CD4-positive, alpha-beta T cell (primary cell): ENCODE data around the gene MBNL3. TPM values are rescaled to one million over a fixed set of nuclear protein-coding genes. Genes with fewer than 3 reads are reported as not detected.

Experiments
- ATAC-seq: fragments of 200-7000 bp; cut with Tn5 transposase; one replicate; pipeline ENCODE4 v1.10.0; 2022; ENCODE audit warnings: mild to moderate bottlenecking; ENCODE audit not compliant: poor library complexity
- CTCF ChIA-PET: fragments of 350-600 bp; sonication (Branson Sonifier 250); formaldehyde crosslinking; loops from one replicate; lab custom pipeline; 2021; ENCODE audit warnings: antibody characterized with exemption, inconsistent platforms; lab: Charles Lee
- POLR2A ChIA-PET: fragments of 350-600 bp; sonication (Branson Sonifier 250); formaldehyde crosslinking; loops from one replicate; lab custom pipeline; 2021; ENCODE audit warnings: antibody characterized with exemption, inconsistent platforms; lab: Charles Lee
- DNase-seq, 14 experiments: peaks; one replicate each; pipeline ENCODE4 v3.0.0-alpha.2; 2013 to 2020; ENCODE audit warnings: mixed read lengths in 2 of 14
- H3K27ac ChIP-seq, 2 donors: one replicate each; pipeline versions ENCODE4 v1.5.1 to v1.7.0; 2013; ENCODE audit warnings: low read length in 2 of 2, low read depth in 1 of 2, mild to moderate bottlenecking in 1 of 2
- H3K27me3 ChIP-seq, 2 experiments: 1 replicate in 1 of 2; 2 replicates in 1 of 2; pipeline versions ENCODE4 v1.6.1 to v1.7.0; 2013; ENCODE audit warnings: low read length in 2 of 2, control low read depth in 1 of 2, mild to moderate bottlenecking in 1 of 2, moderate library complexity in 1 of 2; ENCODE audit not compliant: insufficient read depth in 2 of 2, control insufficient read depth in 1 of 2
- H3K36me3 ChIP-seq: one replicate; pipeline ENCODE4 v1.6.1; 2013; ENCODE audit warnings: low read length, control low read depth; ENCODE audit not compliant: insufficient read depth
- H3K4me1 ChIP-seq: one replicate; pipeline ENCODE4 v1.6.1; 2013; ENCODE audit warnings: low read length, control low read depth; ENCODE audit not compliant: insufficient read depth
- H3K4me3 ChIP-seq: one replicate; pipeline ENCODE4 v1.5.1; 2013; ENCODE audit warnings: mild to moderate bottlenecking, low read length, moderate library complexity
- H3K9me3 ChIP-seq, 2 experiments: 1 replicate in 1 of 2; 2 replicates in 1 of 2; pipeline versions ENCODE4 v1.6.1 to v1.7.0; 2013; ENCODE audit warnings: low read length in 2 of 2, mild to moderate bottlenecking in 2 of 2, control low read depth in 1 of 2, moderate library complexity in 1 of 2; ENCODE audit not compliant: control insufficient read depth in 1 of 2, insufficient read depth in 1 of 2
- H3K27ac Mint-ChIP-seq: one replicate; pipeline ENCODE4 v1.8.0; 2020; ENCODE audit warnings: mixed read lengths
- H3K27me3 Mint-ChIP-seq: one replicate; pipeline ENCODE4 v1.8.0; 2021; ENCODE audit warnings: mixed read lengths
- H3K36me3 Mint-ChIP-seq: one replicate; pipeline ENCODE4 v1.8.0; 2021; ENCODE audit warnings: low read depth, mixed read lengths
- H3K4me1 Mint-ChIP-seq: one replicate; pipeline ENCODE4 v1.8.0; 2021; ENCODE audit warnings: low read depth, mixed read lengths
- H3K4me3 Mint-ChIP-seq: one replicate; pipeline ENCODE4 v1.8.0; 2020; ENCODE audit warnings: mild to moderate bottlenecking, mixed read lengths
- H3K9me3 Mint-ChIP-seq: one replicate; pipeline ENCODE4 v1.8.0; 2020; ENCODE audit warnings: mixed read lengths
- CTCF ChIP-seq: fragments of 200-600 bp; IDR thresholded peaks from one replicate; pipeline ENCODE4 v1.8.0; 2022; ENCODE audit warnings: antibody characterized with exemption, mild to moderate bottlenecking
- intact Hi-C, 2 experiments: fragments of 100-400 bp; cut with DNase I in 1 of 2; cut with micrococcal nuclease in 1 of 2; formaldehyde crosslinking; loops; one replicate each; pipeline versions ENCODE4 v1.15.1 to v1.9.0; 2023 to 2025; cut with DNase I, micrococcal nuclease
- total RNA-seq, 174 experiments: library from RNA in 2 of 174; stranded (reverse) in 2 of 174; gene quantifications; one replicate each; pipeline ENCODE4 v1.2.3 and lab custom pipeline; 2021 to 2026

The MBNL3 gene
- total RNA-seq, 2 experiments from 2014 or later: 19.0 to 19.4 TPM

- no peaks in the 10 kb centered on the region for H3K36me3 ChIP-seq
- H3K27me3 ChIP-seq: peaks cover 0 to 2% of the 10 kb centered on the region in 2 experiments
- no peaks in the 10 kb centered on the region for H3K4me1 ChIP-seq
- intact Hi-C loops: loop anchor here in 1 of 2 experiments (10.0 kb wide), 1 partner anchor 210 kb away; no protein-coding TSS in a partner anchor
- Mint-ChIP-seq H3K27me3 (peaks cover 5% of the 10 kb centered on the region), H3K9me3 (no peaks in the 10 kb centered on the region), H3K4me3 (no peak overlapping the region), H3K27ac (no peak overlapping the region), H3K4me1 (no peaks in the 10 kb centered on the region), H3K36me3 (no peaks in the 10 kb centered on the region)
- no peak overlapping the region for H3K4me3 ChIP-seq
- ChIA-PET CTCF (interaction anchor here (0.7 kb wide), 1 partner anchor 315 kb away, joined by 3 read pairs; no protein-coding TSS in a partner anchor), POLR2A (no interaction called here)
- no peaks in the 10 kb centered on the region for H3K9me3 ChIP-seq
- no peak for TF ChIP-seq CTCF
- no peak overlapping the region for H3K27ac ChIP-seq
- DNase-seq (no peak), ATAC-seq (no peak)
These were observed 15.6 kb upstream of the MBNL3 start for GRCh38 chrX:132504417-132504816.

GRCh38 chrX:132501606-132502005 is 12.8 kb upstream of the MBNL3 start:
- no peaks in the 10 kb centered on the region for H3K4me1 ChIP-seq
- H3K36me3 Mint-ChIP-seq: no peaks in the 10 kb centered on the region
- intact Hi-C loops: loop anchor here in 1 of 2 experiments (10.0 kb wide), 1 partner anchor 207 kb away; no protein-coding TSS in a partner anchor
- H3K9me3 Mint-ChIP-seq: no peaks in the 10 kb centered on the region
- no peaks in the 10 kb centered on the region for H3K9me3 ChIP-seq
- no peak for TF ChIP-seq CTCF
- H3K27ac Mint-ChIP-seq: no peak overlapping the region
- CTCF ChIA-PET: no interaction called here
- no peak overlapping the region for H3K27ac ChIP-seq
- no peaks in the 10 kb centered on the region for H3K4me1 Mint-ChIP-seq
- no peak overlapping the region for H3K4me3 ChIP-seq
- H3K27me3 ChIP-seq: peaks cover 0 to 5% of the 10 kb centered on the region in 2 experiments
- no peak overlapping the region for H3K4me3 Mint-ChIP-seq
- POLR2A ChIA-PET: no interaction called here
- no peak for ATAC-seq
- no peaks in the 10 kb centered on the region for H3K36me3 ChIP-seq
- H3K27me3 Mint-ChIP-seq: peaks cover 5% of the 10 kb centered on the region
- no peak for DNase-seq

- ChIA-PET POLR2A (no interaction called here), CTCF (no interaction called here)
- no peak overlapping the region for H3K4me3 ChIP-seq
- no peak for TF ChIP-seq CTCF
- H3K9me3 ChIP-seq: no peaks in the 10 kb centered on the region
- no peak for DNase-seq
- H3K4me3 Mint-ChIP-seq: no peak overlapping the region
- H3K4me1 Mint-ChIP-seq: no peaks in the 10 kb centered on the region
- no peaks in the 10 kb centered on the region for H3K4me1 ChIP-seq
- no peaks in the 10 kb centered on the region for H3K36me3 ChIP-seq
- ATAC-seq: no peak
- H3K9me3 Mint-ChIP-seq: no peaks in the 10 kb centered on the region
- H3K27ac ChIP-seq: no peak overlapping the region
- H3K27me3 ChIP-seq: peaks cover 0 to 5% of the 10 kb centered on the region in 2 experiments
- H3K27ac Mint-ChIP-seq: no peak overlapping the region
- intact Hi-C loops: no loop called here
- peaks cover 5% of the 10 kb centered on the region for H3K27me3 Mint-ChIP-seq
- no peaks in the 10 kb centered on the region for H3K36me3 Mint-ChIP-seq
These were observed 8.6 kb upstream of the MBNL3 start for GRCh38 chrX:132497432-132497831.
